LHCN-M2 (cell line): ENCODE data around the gene SNX20. TPM values are rescaled to one million over a fixed set of nuclear protein-coding genes. Genes with fewer than 3 reads are reported as not detected.

Experiments
- total RNA-seq: library from RNA; depleted of rRNA; stranded (reverse); fragments of >200 nt; gene quantifications from 2 replicates; pipeline ENCODE4 v1.2.3, GENCODE V29; 2014; rRNA removed

SNX20 gene
- total RNA-seq, 1 experiment from 2014 or later, result not detected

Other genes starting within 250 kb of the SNX20 start
- gene NKD1, start 132.9 kb downstream of the SNX20 start, total RNA-seq, result 0.06 and 0.19 TPM in 2 replicates
- gene NOD2, start 12.3 kb upstream of the SNX20 start, total RNA-seq, result 0.26 and 0.80 TPM in 2 replicates
- 51.2 and 58.0 TPM in 2 replicates for gene CYLD, start 60.8 kb upstream of the SNX20 start, total RNA-seq